PC-9 (cell line): Measurements from ENCODE around the gene TMPRSS4. TPM values are rescaled to one million over a fixed set of nuclear protein-coding genes. Genes with fewer than 3 reads are reported as not detected.

Experiments
- BruUV-seq: library from RNA; stranded (reverse); fragments of 400-500 nt; replicated peaks from 2 replicates; lab custom pipeline; 2021; lab: Mats Ljungman, UMichigan
- CTCF ChIA-PET: fragments of 300-600 bp; sonication (Branson Sonifier 250); formaldehyde crosslinking; loops from one replicate; lab custom pipeline; 2022; ENCODE audit warnings: antibody characterized with exemption; lab: Charles Lee
- POLR2A ChIA-PET: fragments of 300-600 bp; sonication (Branson Sonifier 250); formaldehyde crosslinking; loops from one replicate; lab custom pipeline; 2022; ENCODE audit warnings: antibody characterized with exemption; ENCODE audit not compliant: unreplicated experiment; lab: Charles Lee
- DNase-seq, 2 experiments: peaks; one replicate each; pipeline versions ENCODE4 v3.0.0 to v3.0.0-alpha.2; 2015 to 2022; ENCODE audit warnings: mixed read lengths in 1 of 2
- H2AFZ ChIP-seq: fragments of 200-600 bp; sonication (generic); 2 replicates; pipeline ENCODE4 v1.8.1; 2017; ENCODE audit warnings: antibody characterized with exemption
- H3F3A ChIP-seq: fragments of 200-600 bp; sonication (generic); 2 replicates; pipeline ENCODE4 v1.8.1; 2017; ENCODE audit warnings: antibody characterized with exemption, mild to moderate bottlenecking, low read depth; ENCODE audit not compliant: insufficient read depth
- H3K27ac ChIP-seq: fragments of 200-600 bp; sonication (generic); 2 replicates; pipeline ENCODE4 v1.6.1; 2016; ENCODE audit warnings: mixed run types
- H3K27me3 ChIP-seq: fragments of 200-600 bp; sonication (generic); 2 replicates; pipeline ENCODE4 v1.6.1; 2016; ENCODE audit warnings: low read depth, mixed run types; ENCODE audit not compliant: insufficient read depth
- H3K36me3 ChIP-seq: fragments of 200-600 bp; sonication (generic); 2 replicates; pipeline ENCODE4 v1.6.1; 2016; ENCODE audit warnings: low read depth, mixed run types
- H3K4me1 ChIP-seq: fragments of 200-600 bp; sonication (generic); replicated peaks from 2 replicates; pipeline ENCODE4 v1.6.1; 2016; ENCODE audit warnings: mixed run types; ENCODE audit not compliant: insufficient read depth
- H3K4me2 ChIP-seq: fragments of 200-600 bp; sonication (generic); 2 replicates; pipeline ENCODE4 v1.6.1; 2017; ENCODE audit warnings: mixed run types
- H3K4me3 ChIP-seq: fragments of 200-600 bp; sonication (generic); 2 replicates; pipeline ENCODE4 v1.6.1; 2016; ENCODE audit warnings: mixed run types
- H3K79me2 ChIP-seq: fragments of 200-600 bp; sonication (generic); 2 replicates; pipeline ENCODE4 v1.6.1; 2017; ENCODE audit warnings: low read depth, mixed run types
- H3K9me2 ChIP-seq: fragments of 200-600 bp; sonication (generic); 2 replicates; pipeline ENCODE4 v1.8.1; 2017; ENCODE audit warnings: mild to moderate bottlenecking; ENCODE audit not compliant: insufficient read depth
- H3K9me3 ChIP-seq: fragments of 200-600 bp; sonication (generic); 2 replicates; pipeline ENCODE4 v1.8.1; 2016; ENCODE audit warnings: low read depth; ENCODE audit not compliant: insufficient read depth
- H4K20me1 ChIP-seq: fragments of 200-600 bp; sonication (generic); 2 replicates; pipeline ENCODE4 v1.8.1; 2017; ENCODE audit not compliant: insufficient read depth
- CTCF ChIP-seq: fragments of 200-600 bp; sonication (generic); conservative IDR thresholded peaks from 2 replicates; pipeline ENCODE4 v1.6.1; 2017; ENCODE audit warnings: mixed run types, antibody characterized with exemption, mild to moderate bottlenecking, moderate library complexity
- EZH2 ChIP-seq: fragments of 200-600 bp; sonication (generic); IDR thresholded peaks from 2 replicates; pipeline ENCODE4 v1.8.0; 2017; ENCODE audit warnings: antibody characterized with exemption, low read depth
- intact Hi-C: fragments of 100-400 bp; cut with micrococcal nuclease; formaldehyde crosslinking; loops from one replicate; pipeline ENCODE4 v1.10.0; 2022; ENCODE audit not compliant: unreplicated experiment
- total RNA-seq: library from RNA; stranded (reverse); gene quantifications from 2 replicates; pipeline ENCODE4 v1.2.3, GENCODE V29; 2021

The TMPRSS4 gene
- total RNA-seq, 1 experiment from 2014 or later: 27.6 TPM

- Histone ChIP-seq H4K20me1 (0 out of 2 replicates have a peak, but pooled peaks cover 2% of the 10 kb centered on the region), H3K4me2 (no peak overlapping the region), H3K4me3 (no peak overlapping the region), H3K79me2 (no peaks in the 10 kb centered on the region), H3K4me1 (no peaks in the 10 kb centered on the region; the same call in 1 of the 2 replicates), H3F3A (no peaks in the 10 kb centered on the region), H3K9me2 (no peaks in the 10 kb centered on the region), H3K9me3 (no peaks in the 10 kb centered on the region), H3K27ac (no peak overlapping the region), H2AFZ (no peak overlapping the region), H3K27me3 (peaks cover 11% of the 10 kb centered on the region; the same call in 1 of the 2 replicates), H3K36me3 (no peaks in the 10 kb centered on the region)
- POLR2A ChIA-PET: no interaction called here
- TF ChIP-seq CTCF (no peak), EZH2 (no peak)
- CTCF ChIA-PET: no interaction called here
- DNase-seq: no peak
- BruUV-seq: no TSS peak
- intact Hi-C loops: loop anchor here (5.0 kb wide), 1 partner anchor 623 kb away; no protein-coding TSS in a partner anchor
Observed at GRCh38 chr11:118050208-118050891, 26.5 kb upstream of the TMPRSS4 start.

GRCh38 chr11:118051136-118051610 lies 25.7 kb upstream of the TMPRSS4 start:
- TF ChIP-seq EZH2 (no peak), CTCF (no peak)
- Histone ChIP-seq H2AFZ (no peak overlapping the region), H3K4me2 (no peak overlapping the region), H3K4me1 (no peaks in the 10 kb centered on the region), H3K9me3 (no peaks in the 10 kb centered on the region), H3K27me3 (peaks cover 9% of the 10 kb centered on the region; the same call in 1 of the 2 replicates), H3K36me3 (no peaks in the 10 kb centered on the region), H3K79me2 (no peaks in the 10 kb centered on the region), H3F3A (no peaks in the 10 kb centered on the region), H3K4me3 (no peak overlapping the region), H3K9me2 (no peaks in the 10 kb centered on the region), H4K20me1 (0 out of 2 replicates have a peak, but pooled peaks cover 2% of the 10 kb centered on the region), H3K27ac (no peak overlapping the region)
- CTCF ChIA-PET: no interaction called here
- intact Hi-C loops: loop anchor here (5.0 kb wide), 1 partner anchor 624 kb away; no protein-coding TSS in a partner anchor
- BruUV-seq: no TSS peak
- POLR2A ChIA-PET: no interaction called here
- DNase-seq: no peak

- peaks cover 16% of the 10 kb centered on the region for H3K27me3 ChIP-seq
- no peaks in the 10 kb centered on the region for H3F3A ChIP-seq
- H4K20me1 ChIP-seq: 0 out of 2 replicates have a peak, but pooled peaks cover 2% of the 10 kb centered on the region
- H3K9me3 ChIP-seq: no peaks in the 10 kb centered on the region
- DNase-seq: no peak
- no peak overlapping the region for H2AFZ ChIP-seq
- ChIA-PET CTCF (no interaction called here), POLR2A (no interaction called here)
- H3K36me3 ChIP-seq: no peaks in the 10 kb centered on the region
- no peak for TF ChIP-seq CTCF
- TF ChIP-seq EZH2: no peak
- no peaks in the 10 kb centered on the region for H3K9me2 ChIP-seq
- no TSS peak for BruUV-seq
- H3K4me3 ChIP-seq: no peak overlapping the region
- no peaks in the 10 kb centered on the region for H3K79me2 ChIP-seq
- intact Hi-C loops: loop anchor here (5.0 kb wide), 1 partner anchor 625 kb away; no protein-coding TSS in a partner anchor
- peaks cover 2% of the 10 kb centered on the region; the same call in 1 of the 2 replicates for H3K4me1 ChIP-seq
- no peak overlapping the region for H3K4me2 ChIP-seq
- H3K27ac ChIP-seq: no peak overlapping the region
Observed at GRCh38 chr11:118051611-118052461, 25.0 kb upstream of the TMPRSS4 start.
